Thyroid gland (tissue), 4 donors: ENCODE measurements around the gene TUBB1.

Experiments
- POLR2A ChIP-seq, 2 donors: fragments of 450-650 bp; IDR thresholded peaks; one replicate each; pipeline ENCODE4 v1.6.1; 2017; ENCODE audit warnings: antibody characterized with exemption in 2 of 2, mild to moderate bottlenecking in 2 of 2, moderate library complexity in 1 of 2
- TF ChIP-seq, protein P1 (sequence below), 6 experiments: fragments of 200-600 bp in 3 of 6; fragments of 450-650 bp in 3 of 6; sonication (generic) in 3 of 6; IDR thresholded peaks; one replicate each; pipeline ENCODE4 v1.5.1; 2016 to 2019; ENCODE audit warnings: antibody characterized with exemption in 6 of 6, mild to moderate bottlenecking in 2 of 6, inconsistent platforms in 1 of 6, moderate library complexity in 1 of 6

DNA sequence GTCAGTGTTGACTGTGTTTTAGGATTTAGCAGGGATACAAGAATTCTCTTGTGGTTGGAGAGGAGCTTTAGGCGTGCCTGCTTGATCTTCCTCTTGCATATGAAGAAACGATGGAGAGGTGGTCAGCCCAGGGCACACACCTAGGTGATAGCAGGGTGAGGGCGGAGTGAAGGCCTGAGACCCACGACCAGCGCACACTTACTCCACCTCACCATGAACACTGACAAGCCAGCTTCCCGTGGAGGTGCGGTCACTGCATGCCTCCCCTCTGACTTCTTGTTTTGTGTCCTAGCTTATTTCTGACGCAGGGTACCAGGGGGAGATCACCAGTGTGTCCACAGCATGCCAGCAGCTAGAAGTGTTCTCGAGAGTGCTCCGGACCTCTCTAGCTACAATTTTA, 30.0 kb upstream of the TUBB1 start:
- TF ChIP-seq, protein P1, sequence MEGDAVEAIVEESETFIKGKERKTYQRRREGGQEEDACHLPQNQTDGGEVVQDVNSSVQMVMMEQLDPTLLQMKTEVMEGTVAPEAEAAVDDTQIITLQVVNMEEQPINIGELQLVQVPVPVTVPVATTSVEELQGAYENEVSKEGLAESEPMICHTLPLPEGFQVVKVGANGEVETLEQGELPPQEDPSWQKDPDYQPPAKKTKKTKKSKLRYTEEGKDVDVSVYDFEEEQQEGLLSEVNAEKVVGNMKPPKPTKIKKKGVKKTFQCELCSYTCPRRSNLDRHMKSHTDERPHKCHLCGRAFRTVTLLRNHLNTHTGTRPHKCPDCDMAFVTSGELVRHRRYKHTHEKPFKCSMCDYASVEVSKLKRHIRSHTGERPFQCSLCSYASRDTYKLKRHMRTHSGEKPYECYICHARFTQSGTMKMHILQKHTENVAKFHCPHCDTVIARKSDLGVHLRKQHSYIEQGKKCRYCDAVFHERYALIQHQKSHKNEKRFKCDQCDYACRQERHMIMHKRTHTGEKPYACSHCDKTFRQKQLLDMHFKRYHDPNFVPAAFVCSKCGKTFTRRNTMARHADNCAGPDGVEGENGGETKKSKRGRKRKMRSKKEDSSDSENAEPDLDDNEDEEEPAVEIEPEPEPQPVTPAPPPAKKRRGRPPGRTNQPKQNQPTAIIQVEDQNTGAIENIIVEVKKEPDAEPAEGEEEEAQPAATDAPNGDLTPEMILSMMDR (IDR thresholded peaks at IDR 0.05) = no peak
- no peak for TF ChIP-seq POLR2A (IDR thresholded peaks at IDR 0.05)
